ENCODE results near the gene S100A8. TPM values are rescaled to one million over a fixed set of nuclear protein-coding genes. Genes with fewer than 3 reads are reported as not detected.

The S100A8 gene
- total and polyA plus RNA-seq, 9 donors, result 5.3 to 60.5 (median 9.1) TPM

DNA sequence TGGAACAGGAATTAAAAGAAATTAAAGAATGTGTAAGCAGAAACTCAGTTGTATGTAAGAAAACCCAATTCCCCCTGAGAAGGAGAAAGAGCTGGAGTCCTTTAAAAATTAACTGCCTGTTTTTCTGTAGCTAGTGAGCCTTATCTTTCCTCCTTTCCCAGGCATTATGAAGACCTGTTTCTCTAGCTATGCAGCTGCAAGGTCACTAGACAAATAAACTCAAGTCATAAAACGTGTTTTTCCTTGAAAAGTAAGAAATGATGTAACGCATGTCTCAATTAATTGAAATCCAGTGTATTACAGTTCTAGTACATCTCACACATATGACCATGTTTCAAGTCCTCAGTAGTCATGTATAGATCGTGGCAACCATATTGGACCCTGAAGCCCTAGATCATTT lies 20.7 kb downstream of the S100A8 start:
- TF ChIP-seq, protein P1, sequence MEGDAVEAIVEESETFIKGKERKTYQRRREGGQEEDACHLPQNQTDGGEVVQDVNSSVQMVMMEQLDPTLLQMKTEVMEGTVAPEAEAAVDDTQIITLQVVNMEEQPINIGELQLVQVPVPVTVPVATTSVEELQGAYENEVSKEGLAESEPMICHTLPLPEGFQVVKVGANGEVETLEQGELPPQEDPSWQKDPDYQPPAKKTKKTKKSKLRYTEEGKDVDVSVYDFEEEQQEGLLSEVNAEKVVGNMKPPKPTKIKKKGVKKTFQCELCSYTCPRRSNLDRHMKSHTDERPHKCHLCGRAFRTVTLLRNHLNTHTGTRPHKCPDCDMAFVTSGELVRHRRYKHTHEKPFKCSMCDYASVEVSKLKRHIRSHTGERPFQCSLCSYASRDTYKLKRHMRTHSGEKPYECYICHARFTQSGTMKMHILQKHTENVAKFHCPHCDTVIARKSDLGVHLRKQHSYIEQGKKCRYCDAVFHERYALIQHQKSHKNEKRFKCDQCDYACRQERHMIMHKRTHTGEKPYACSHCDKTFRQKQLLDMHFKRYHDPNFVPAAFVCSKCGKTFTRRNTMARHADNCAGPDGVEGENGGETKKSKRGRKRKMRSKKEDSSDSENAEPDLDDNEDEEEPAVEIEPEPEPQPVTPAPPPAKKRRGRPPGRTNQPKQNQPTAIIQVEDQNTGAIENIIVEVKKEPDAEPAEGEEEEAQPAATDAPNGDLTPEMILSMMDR (IDR thresholded peaks at IDR 0.05), result no peak
- TF ChIP-seq EP300 (IDR thresholded peaks at IDR 0.05) (no peak), POLR2A (IDR thresholded peaks at IDR 0.05) (no peak)
- Histone ChIP-seq H3K9me3 (no peaks in the 10 kb centered on the region), H3K27ac (no peak overlapping the region), H3K27me3 (no peaks in the 10 kb centered on the region), H3K4me1 (ENCODE audit: insufficient read depth) (no peaks in the 10 kb centered on the region), H3K4me3 (no peak overlapping the region), H3K36me3 (no peaks in the 10 kb centered on the region)
- intact Hi-C loops (cut with DNase I), result no loop called here
- DNase-seq, result no peak
- 36 to 37% (median 37%) methylated on average over 3 of the region's 3 CpGs for WGBS, 3 donors

DNA sequence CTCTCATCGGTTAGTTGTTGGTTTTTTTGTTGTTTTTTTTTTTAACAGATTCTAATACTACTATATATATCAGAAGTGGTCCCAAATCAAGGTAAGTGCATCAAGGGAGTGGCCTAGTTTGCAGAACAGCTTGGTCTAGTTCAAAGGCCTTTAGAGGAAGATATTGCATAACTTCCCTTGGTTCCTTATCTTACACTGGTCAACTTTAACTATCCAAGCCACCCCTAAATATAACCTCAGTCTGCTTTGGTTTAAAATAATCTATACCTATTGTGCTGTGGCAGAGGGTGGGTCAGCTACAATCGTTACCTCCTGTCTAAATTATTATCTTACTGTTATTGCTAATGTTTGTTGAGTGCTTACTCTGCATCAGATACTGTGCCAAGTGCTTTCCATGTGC lies 22.4 kb downstream of the S100A8 start:
- WGBS, 3 donors, result 31 to 62% (median 36%) methylated on average over 2 of the region's 2 CpGs
- H3K4me3 ChIP-seq, result no peak overlapping the region
- no peaks in the 10 kb centered on the region for H3K9me3 ChIP-seq
- H3K27me3 ChIP-seq, result no peaks in the 10 kb centered on the region
- DNase-seq, result no peak
- intact Hi-C loops (cut with DNase I), result no loop called here
- H3K36me3 ChIP-seq, result no peaks in the 10 kb centered on the region
- H3K27ac ChIP-seq, result no peak overlapping the region
- TF ChIP-seq EP300 (IDR thresholded peaks at IDR 0.05) (no peak), POLR2A (IDR thresholded peaks at IDR 0.05) (no peak)
- TF ChIP-seq, protein P1 (IDR thresholded peaks at IDR 0.05), result no peak
- H3K4me1 ChIP-seq (ENCODE audit: insufficient read depth), result no peaks in the 10 kb centered on the region

GRCh38 chr1:153367090-153367489 lies 23.8 kb downstream of the S100A8 start:
- DNase-seq, result no peak
- Histone ChIP-seq H3K4me1 (ENCODE audit: insufficient read depth) (no peaks in the 10 kb centered on the region), H3K27ac (no peak overlapping the region), H3K4me3 (no peak overlapping the region), H3K9me3 (no peaks in the 10 kb centered on the region), H3K36me3 (no peaks in the 10 kb centered on the region), H3K27me3 (no peaks in the 10 kb centered on the region)
- WGBS, 3 donors, result 61 to 70% (median 68%) methylated on average over 2 of the region's 2 CpGs
- TF ChIP-seq, protein P1 (IDR thresholded peaks at IDR 0.05), result no peak
- no peak for TF ChIP-seq EP300 (IDR thresholded peaks at IDR 0.05)
- TF ChIP-seq POLR2A (IDR thresholded peaks at IDR 0.05), result no peak
- intact Hi-C loops (cut with DNase I), result no loop called here

DNA sequence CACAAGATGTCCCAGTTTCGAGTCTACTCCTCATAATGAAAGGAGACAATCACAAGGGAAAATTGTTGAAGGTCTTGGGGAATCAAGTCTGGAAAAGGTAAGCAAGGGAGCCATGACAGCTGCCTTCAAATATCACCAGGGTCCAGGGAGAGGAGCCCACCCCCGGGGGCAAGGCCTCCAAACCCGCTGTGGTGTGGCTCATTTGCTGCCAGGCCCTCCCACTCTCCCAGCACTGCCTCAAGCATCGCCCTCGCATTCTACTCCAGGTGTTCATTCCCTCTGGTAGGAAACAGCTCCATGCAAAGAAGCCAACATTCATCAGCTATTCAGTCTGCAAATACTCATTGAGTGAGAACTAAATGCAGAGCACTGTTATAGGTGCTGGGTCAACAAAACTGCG lies 24.6 kb downstream of the S100A8 start:
- no peak overlapping the region for H3K4me3 ChIP-seq
- H3K9me3 ChIP-seq, result no peaks in the 10 kb centered on the region
- no peak overlapping the region for H3K27ac ChIP-seq
- TF ChIP-seq POLR2A (IDR thresholded peaks at IDR 0.05) (no peak), EP300 (IDR thresholded peaks at IDR 0.05) (no peak)
- TF ChIP-seq, protein P1 (IDR thresholded peaks at IDR 0.05), result no peak
- DNase-seq, result no peak
- H3K36me3 ChIP-seq, result no peaks in the 10 kb centered on the region
- intact Hi-C loops (cut with DNase I), result no loop called here
- 76 to 84% (median 84%) methylated on average over 6 of the region's 6 CpGs for WGBS, 3 donors
- H3K27me3 ChIP-seq, result no peaks in the 10 kb centered on the region
- no peaks in the 10 kb centered on the region for H3K4me1 ChIP-seq (ENCODE audit: insufficient read depth)

DNA sequence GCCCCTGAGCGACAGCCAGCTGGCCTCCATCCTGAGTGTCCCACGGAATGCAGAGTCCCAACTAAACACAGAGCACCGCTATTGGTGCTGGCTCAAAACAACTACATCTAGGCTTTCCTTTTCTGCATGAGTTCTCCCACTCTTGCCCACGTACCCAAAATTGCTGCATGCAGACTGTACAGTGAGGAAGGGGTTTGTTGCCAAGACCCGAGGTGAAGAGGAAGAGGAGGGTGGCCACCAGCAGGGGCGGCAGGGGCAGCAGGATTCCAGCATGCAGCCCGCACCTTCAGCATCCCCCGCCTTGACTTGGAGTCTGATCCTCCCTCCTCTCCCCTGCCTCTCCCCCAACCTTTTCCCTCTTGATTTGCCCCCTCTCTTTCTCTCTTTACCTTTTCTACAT lies 25.2 kb downstream of the S100A8 start:
- Histone ChIP-seq H3K27ac (no peak overlapping the region), H3K27me3 (no peaks in the 10 kb centered on the region), H3K9me3 (no peaks in the 10 kb centered on the region), H3K4me1 (ENCODE audit: insufficient read depth) (no peaks in the 10 kb centered on the region), H3K36me3 (no peaks in the 10 kb centered on the region), H3K4me3 (no peak overlapping the region)
- no peak for DNase-seq
- WGBS, 3 donors, result 67 to 70% (median 69%) methylated on average over 8 of the region's 8 CpGs
- TF ChIP-seq, protein P1 (IDR thresholded peaks at IDR 0.05), result no peak
- TF ChIP-seq EP300 (IDR thresholded peaks at IDR 0.05), result no peak
- no peak for TF ChIP-seq POLR2A (IDR thresholded peaks at IDR 0.05)
- intact Hi-C loops (cut with DNase I), result no loop called here
